ENCODE measurements around the gene DFFA.

- TF ChIP-seq CTCF (conservative IDR thresholded peaks at IDR 0.05; ENCODE audit: low read depth, low read length) (no peak), RFX5 (IDR thresholded peaks at IDR 0.05; ENCODE audit: low read depth, low read length) (no peak), RAD21 (IDR thresholded peaks at IDR 0.05; ENCODE audit: low read length) (no peak)
Observed at GRCh38 chr1:10515301-10515975, 43.1 kb upstream of the DFFA start.
